NCI-H510A treated with DMSO at 0.1 percent for 48 hours (cell line): ENCODE data around the gene RPL7L1.

Source experiments
- DNase-seq: peaks from one replicate; lab custom pipeline; 2025; lab: John Stamatoyannopoulos, UW

RPL7L1 gene

GRCh38 chr6:42933205-42933604 is 53.8 kb downstream of the RPL7L1 start:
- no peak for DNase-seq

GRCh38 chr6:42935322-42935721 is 55.9 kb downstream of the RPL7L1 start:
- DNase-seq = no peak

DNA sequence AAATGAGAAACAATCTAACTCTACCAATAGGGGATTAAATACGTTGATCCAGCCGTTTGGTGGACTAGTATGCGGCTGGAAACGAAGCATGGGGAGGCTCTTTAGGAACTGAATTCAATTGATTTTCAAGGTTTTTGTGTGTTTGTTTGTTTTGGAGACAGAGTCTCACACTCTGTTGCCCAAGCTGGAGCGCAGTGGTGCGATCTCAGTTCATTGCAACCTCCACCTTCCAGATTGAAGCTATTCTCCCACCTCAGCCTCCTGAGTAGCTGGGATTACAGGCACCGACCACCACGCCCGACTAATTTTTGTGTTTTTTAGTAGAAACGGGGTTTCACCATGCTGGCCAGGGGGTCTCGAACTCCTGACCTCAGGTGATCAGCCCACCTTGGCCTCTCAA is 57.0 kb downstream of the RPL7L1 start:
- DNase-seq = no peak

GRCh38 chr6:42937548-42938427 is 58.4 kb downstream of the RPL7L1 start:
- DNase-seq = no peak

DNA sequence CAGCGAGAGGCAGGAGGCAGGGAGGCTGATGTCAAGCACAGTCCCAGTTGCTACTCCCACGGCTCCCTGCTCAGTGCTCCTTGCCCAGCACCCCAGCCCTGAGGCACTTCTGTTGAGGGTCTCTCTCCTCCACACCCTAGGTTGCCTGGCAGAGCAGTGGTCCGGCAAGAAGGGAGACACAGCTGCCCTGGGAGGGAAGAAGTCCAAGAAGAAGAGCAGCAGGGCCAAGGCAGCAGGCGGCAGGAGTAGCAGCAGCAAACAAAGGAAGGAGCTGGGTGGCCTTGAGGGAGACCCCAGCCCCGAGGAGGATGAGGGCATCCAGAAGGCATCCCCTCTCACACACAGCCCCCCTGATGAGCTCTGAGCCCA is 59.0 kb downstream of the RPL7L1 start:
- DNase-seq = no peak

- no peak for DNase-seq
Observed at GRCh38 chr6:42938987-42939809, 59.8 kb downstream of the RPL7L1 start.
